ENCODE results near the gene RHD.
"Not testable (repeated sequence)": the region's sequence is repeated elsewhere in the genome, so short reads cannot be mapped to it uniquely, and the experiment has no call there.

RHD gene

DNA sequence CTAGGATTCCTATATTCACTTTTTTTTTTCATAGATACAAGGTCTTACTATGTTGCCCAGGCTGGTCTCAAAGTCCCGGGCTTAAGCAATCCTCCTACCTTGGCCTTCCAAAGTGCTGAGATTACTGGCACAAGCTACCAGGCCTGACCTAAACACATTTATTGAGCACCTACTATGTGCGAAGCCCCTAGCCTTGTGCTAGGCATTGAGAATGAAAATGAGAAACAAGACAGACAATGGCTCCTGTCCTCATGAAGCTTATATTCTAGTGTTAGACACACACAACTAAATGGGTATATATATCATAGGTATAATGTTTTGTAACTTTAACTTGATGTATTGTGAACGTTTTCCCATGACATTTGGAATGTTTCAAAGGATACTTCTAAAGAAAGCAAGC, 77.3 kb downstream of the RHD start:
- no peak overlapping the region for H3K4me3 ChIP-seq (ENCODE audit: control insufficient read depth, low read depth, low read length)
- TF ChIP-seq, protein P1, sequence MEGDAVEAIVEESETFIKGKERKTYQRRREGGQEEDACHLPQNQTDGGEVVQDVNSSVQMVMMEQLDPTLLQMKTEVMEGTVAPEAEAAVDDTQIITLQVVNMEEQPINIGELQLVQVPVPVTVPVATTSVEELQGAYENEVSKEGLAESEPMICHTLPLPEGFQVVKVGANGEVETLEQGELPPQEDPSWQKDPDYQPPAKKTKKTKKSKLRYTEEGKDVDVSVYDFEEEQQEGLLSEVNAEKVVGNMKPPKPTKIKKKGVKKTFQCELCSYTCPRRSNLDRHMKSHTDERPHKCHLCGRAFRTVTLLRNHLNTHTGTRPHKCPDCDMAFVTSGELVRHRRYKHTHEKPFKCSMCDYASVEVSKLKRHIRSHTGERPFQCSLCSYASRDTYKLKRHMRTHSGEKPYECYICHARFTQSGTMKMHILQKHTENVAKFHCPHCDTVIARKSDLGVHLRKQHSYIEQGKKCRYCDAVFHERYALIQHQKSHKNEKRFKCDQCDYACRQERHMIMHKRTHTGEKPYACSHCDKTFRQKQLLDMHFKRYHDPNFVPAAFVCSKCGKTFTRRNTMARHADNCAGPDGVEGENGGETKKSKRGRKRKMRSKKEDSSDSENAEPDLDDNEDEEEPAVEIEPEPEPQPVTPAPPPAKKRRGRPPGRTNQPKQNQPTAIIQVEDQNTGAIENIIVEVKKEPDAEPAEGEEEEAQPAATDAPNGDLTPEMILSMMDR (IDR thresholded peaks at IDR 0.05; ENCODE audit: control insufficient read depth, insufficient read depth, low read depth, low read length, missing control alignments) = no peak
- no peak for DNase-seq (ENCODE audit: low read depth)

DNA sequence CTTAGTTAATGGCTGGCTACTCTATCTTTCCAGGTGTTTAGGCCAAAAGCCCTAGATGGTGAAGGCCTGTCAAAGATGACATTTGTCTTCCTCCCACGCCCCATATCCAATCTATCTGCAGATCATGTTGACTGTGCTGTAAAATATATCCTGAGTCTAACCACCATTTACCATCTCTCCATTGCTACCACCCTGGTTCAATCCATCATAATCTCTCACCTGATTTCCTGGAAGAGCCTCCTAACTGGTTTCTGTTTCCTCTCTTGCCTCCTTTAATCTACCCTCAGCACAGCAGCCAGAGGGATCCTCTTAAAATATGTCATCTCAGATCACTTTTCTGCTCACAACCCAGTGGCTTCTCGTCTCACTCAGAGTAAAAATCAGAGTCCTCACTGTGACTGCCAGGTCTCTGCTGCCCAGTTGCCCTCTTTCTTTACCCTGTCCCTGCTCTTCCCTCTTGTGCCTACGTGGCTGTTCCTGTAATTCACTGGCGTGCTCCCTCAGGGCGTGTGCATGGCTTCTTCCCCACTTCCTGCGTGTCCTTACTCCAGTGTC, 83.6 kb downstream of the RHD start:
- TF ChIP-seq, protein P1 (IDR thresholded peaks at IDR 0.05; ENCODE audit: control insufficient read depth, insufficient read depth, low read depth, low read length, missing control alignments) = no peak
- no peak for DNase-seq (ENCODE audit: low read depth)
- no peak overlapping the region for H3K4me3 ChIP-seq (ENCODE audit: control insufficient read depth, low read depth, low read length)

DNA sequence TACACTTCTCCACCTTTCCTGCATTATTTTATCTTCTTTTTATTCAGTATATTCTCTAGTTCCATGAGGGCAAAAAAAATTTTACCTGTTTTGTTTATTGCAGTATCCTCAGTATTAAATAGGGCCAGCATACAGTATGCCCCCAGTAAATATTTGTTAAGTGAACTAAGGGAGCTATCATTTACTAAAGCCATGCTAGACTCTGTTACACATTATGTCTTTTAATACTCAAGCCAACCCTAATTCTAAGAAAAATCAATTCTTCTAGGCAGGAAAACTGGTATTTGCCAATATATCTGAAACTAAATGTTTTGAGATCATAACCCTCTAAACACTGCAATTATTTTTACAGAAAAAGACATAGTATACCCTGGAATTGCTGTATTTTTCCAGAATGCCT, 84.1 kb downstream of the RHD start:
- H3K4me3 ChIP-seq (ENCODE audit: control insufficient read depth, low read depth, low read length) = no peak overlapping the region
- TF ChIP-seq, protein P1 (IDR thresholded peaks at IDR 0.05; ENCODE audit: control insufficient read depth, insufficient read depth, low read depth, low read length, missing control alignments) = no peak
- no peak for DNase-seq (ENCODE audit: low read depth)

DNA sequence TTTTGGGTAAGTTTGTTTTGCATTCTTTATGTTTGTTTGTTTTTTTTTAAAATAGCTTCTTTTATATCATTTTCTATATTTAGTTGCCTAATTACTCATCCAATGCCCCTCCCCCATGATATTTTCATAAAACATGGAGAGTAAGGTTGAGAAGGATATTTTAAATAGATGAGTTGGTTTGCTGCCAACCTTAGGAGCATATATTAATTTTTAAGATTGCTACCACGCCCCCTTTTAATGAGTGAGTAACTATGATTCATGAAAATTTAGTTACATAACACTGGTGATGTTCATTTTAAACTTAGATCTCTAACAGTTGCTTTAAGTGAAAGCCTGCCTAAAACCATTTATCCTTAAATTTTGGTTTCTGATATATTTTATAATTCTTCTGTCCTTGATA, 84.5 kb downstream of the RHD start:
- H3K4me3 ChIP-seq (ENCODE audit: control insufficient read depth, low read depth, low read length) = no peak overlapping the region
- TF ChIP-seq, protein P1 (IDR thresholded peaks at IDR 0.05; ENCODE audit: control insufficient read depth, insufficient read depth, low read depth, low read length, missing control alignments) = no peak
- no peak for DNase-seq (ENCODE audit: low read depth)

DNA sequence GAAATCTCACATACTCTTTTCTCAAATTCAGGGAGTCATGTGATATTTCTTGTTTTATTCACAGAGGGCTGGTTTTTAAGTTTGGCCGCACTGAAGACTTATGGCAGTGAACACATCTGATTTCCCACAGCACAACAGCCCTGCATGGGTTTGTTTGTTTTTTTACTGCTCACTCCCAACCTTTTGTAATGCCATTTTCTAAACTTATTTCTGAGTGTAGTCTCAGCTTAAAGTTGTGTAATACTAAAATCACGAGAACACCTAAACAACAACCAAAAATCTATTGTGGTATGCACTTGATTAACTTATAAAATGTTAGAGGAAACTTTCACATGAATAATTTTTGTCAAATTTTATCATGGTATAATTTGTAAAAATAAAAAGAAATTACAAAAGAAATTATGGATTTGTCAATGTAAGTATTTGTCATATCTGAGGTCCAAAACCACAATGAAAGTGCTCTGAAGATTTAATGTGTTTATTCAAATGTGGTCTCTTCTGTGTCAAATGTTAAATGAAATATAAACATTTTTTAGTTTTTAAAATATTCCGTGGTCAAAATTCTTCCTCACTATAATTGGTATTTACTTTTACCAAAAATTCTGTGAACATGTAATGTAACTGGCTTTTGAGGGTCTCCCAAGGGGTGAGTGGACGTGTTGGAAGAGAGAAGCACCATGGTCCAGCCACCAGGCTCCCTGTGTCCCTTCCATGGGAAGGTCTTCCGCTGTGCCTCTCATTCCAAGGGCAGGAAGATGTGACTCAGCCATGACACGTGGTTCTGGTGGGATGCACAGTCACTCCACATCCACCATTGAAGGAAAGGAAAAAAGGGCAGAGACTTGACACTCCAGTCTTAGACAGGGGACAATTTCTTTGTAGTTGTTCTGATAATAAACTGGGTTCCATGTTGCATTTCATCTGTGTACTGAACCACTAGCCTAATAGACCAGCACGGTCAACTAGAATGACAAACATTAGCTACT, 88.6 kb downstream of the RHD start:
- H3K4me3 ChIP-seq (ENCODE audit: control insufficient read depth, low read depth, low read length) = no peak overlapping the region
- no peak for DNase-seq (ENCODE audit: low read depth)
- TF ChIP-seq, protein P1 (IDR thresholded peaks at IDR 0.05; ENCODE audit: control insufficient read depth, insufficient read depth, low read depth, low read length, missing control alignments) = no peak

GRCh38 chr1:25361901-25362300, 89.6 kb downstream of the RHD start:
- DNase-seq (ENCODE audit: low read depth) = no peak
- TF ChIP-seq, protein P1 (IDR thresholded peaks at IDR 0.05; ENCODE audit: control insufficient read depth, insufficient read depth, low read depth, low read length, missing control alignments) = no peak
- no peak overlapping the region for H3K4me3 ChIP-seq (ENCODE audit: control insufficient read depth, low read depth, low read length)

DNA sequence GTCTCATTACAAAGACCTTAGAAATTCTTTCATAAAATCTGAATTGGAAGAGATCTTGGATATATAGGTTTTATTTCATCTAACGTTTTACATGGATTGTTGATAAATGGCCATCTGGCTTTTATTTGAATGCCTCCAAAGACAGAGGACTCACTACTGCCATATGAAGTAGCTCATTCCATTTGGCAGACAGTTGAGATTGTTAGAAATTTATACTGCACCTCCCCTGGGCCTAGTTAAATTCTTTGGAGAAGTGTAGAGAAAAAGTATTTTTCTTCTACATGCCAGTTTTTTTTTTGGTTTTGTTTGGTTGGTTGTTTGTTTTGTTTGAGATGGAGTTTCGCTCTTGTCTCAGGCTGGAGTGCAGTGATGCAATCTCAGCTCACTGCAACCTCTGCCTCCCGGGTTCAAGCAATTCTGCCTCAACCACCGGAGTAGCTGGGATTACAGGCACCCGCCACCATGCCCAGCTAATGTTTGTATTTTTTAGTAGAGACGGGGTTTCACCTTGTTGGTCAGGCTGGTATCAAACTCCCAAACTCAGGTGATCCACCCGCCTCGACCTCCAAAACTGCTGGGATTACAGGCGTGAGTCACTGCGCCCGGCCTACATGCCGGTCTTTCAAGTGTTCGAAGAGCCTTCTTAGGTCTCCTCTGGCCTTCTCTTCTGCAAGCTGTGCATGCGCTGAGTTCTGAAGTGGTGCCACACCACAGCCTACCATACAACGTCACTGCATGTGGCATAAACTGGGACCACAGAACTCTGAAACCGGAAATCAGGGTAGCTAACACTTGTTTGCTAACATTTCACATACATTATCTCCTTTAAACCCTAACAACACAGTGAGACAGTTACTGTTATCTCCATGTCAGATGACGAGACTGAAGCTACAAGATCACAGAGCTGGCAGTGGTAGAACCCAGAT, 90.6 kb downstream of the RHD start:
- not testable (repeated sequence) for DNase-seq (ENCODE audit: low read depth)

More for the DNA sequence above, 90.6 kb downstream of the RHD start:
- not testable (repeated sequence) for H3K4me3 ChIP-seq (ENCODE audit: control insufficient read depth, low read depth, low read length)

Data from AG09309 (cell line).